Endodermal cell (in vitro differentiated cells): Measurements from ENCODE around the gene RAB25. TPM values are rescaled to one million over a fixed set of nuclear protein-coding genes. Genes with fewer than 3 reads are reported as not detected.

Experiments
- DNase-seq: peaks from one replicate; pipeline ENCODE4 v3.0.0-alpha.2; 2017
- H3K27ac ChIP-seq: 2 replicates; pipeline ENCODE4 v1.5.1; 2013; ENCODE audit warnings: mild to moderate bottlenecking, low read depth, low read length, moderate library complexity
- H3K27me3 ChIP-seq: 2 replicates; pipeline ENCODE4 v1.6.1; 2013; ENCODE audit warnings: mild to moderate bottlenecking, low read length, moderate library complexity; ENCODE audit not compliant: insufficient read depth, control insufficient read depth, poor library complexity, severe bottlenecking
- H3K36me3 ChIP-seq: 2 replicates; pipeline ENCODE4 v1.7.0; 2013; ENCODE audit warnings: mild to moderate bottlenecking, low read length, moderate library complexity; ENCODE audit not compliant: control insufficient read depth, insufficient read depth
- H3K4me1 ChIP-seq: one replicate; pipeline ENCODE4 v1.7.0; 2013; ENCODE audit warnings: low read length; ENCODE audit not compliant: control insufficient read depth, insufficient read depth
- H3K4me3 ChIP-seq: 2 replicates; pipeline ENCODE4 v1.5.1; 2013; ENCODE audit warnings: mild to moderate bottlenecking, low read length, moderate library complexity
- H3K9ac ChIP-seq: 2 replicates; pipeline ENCODE4 v1.6.1; 2013; ENCODE audit warnings: mild to moderate bottlenecking, low read length, moderate library complexity; ENCODE audit not compliant: poor library complexity, severe bottlenecking; ENCODE audit errors: extremely low read depth
- H3K9me3 ChIP-seq: 2 replicates; pipeline ENCODE4 v1.6.1; 2013; ENCODE audit warnings: mild to moderate bottlenecking, low read length, moderate library complexity; ENCODE audit not compliant: control insufficient read depth
- H3K27ac Mint-ChIP-seq: 2 replicates; pipeline ENCODE4 v1.8.0; 2020; ENCODE audit warnings: mixed read lengths
- H3K27me3 Mint-ChIP-seq: 2 replicates; pipeline ENCODE4 v1.8.0; 2021; ENCODE audit warnings: mild to moderate bottlenecking, mixed read lengths; ENCODE audit not compliant: insufficient read depth
- H3K36me3 Mint-ChIP-seq: 2 replicates; pipeline ENCODE4 v1.8.0; 2020; ENCODE audit warnings: low read depth, mixed read lengths
- H3K4me1 Mint-ChIP-seq: 2 replicates; pipeline ENCODE4 v1.8.0; 2020; ENCODE audit warnings: mixed read lengths
- H3K4me3 Mint-ChIP-seq: 2 replicates; pipeline ENCODE4 v1.8.0; 2020; ENCODE audit warnings: mild to moderate bottlenecking, moderate library complexity, mixed read lengths
- H3K9me3 Mint-ChIP-seq: 2 replicates; pipeline ENCODE4 v1.8.0; 2020; ENCODE audit warnings: mild to moderate bottlenecking, mixed read lengths
- WGBS, 2 experiments: methylation state at CpG; one replicate each; pipeline versions ENCODE4 v1.1.5 to v1.1.7; 2013; ENCODE audit warnings: missing lambda C conversion rate in 2 of 2, mixed read lengths in 1 of 2; ENCODE audit not compliant: insufficient coverage in 1 of 2, insufficient read length in 1 of 2; 5-methylcytosine and 5-hydroxymethylcytosine counted together
- total RNA-seq, 2 donors: library from RNA; stranded (reverse); fragmentation: NEBNext Ultra II Directional in 1 of 2; extraction: Animal tissue kit (Norgen Biotek cat#: 25700) in 1 of 2; gene quantifications; 2 replicates in 1 of 2; 3 replicates in 1 of 2; pipeline ENCODE4 v1.2.1, GENCODE V29; 2021
- TF ChIP-seq, protein P1 (sequence below): fragments of 200-600 bp; sonication (generic); conservative IDR thresholded peaks from 2 replicates; pipeline ENCODE4 v1.5.0; 2021; ENCODE audit warnings: antibody characterized with exemption, mild to moderate bottlenecking

RAB25 gene
- total RNA-seq, 2 donors from 2014 or later, result 82.0 to 84.4 TPM

DNA sequence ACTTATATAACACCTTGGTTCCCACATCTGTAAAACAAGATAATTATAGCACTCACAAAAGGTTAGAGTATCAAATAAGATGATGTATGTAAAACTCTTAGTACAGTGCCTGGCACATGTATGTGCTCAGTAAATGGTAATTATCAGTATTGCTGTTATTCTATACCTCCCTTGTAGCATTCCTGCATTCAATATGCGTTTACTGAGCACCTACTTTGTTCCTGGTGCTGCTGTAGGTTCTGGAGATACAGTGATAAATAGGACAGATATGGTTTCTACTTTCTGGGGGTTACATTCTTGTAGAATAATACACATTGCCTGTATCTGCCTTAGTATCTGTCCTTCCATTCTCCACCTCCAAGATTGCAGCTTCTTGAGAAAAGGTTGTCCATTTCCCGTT lies 39.0 kb upstream of the RAB25 start:
- Histone ChIP-seq H3K4me3 (no peak overlapping the region), H3K27ac (no peak overlapping the region), H3K27me3 (peaks cover 4% of the 10 kb centered on the region), H3K9ac (no peak overlapping the region), H3K9me3 (no peaks in the 10 kb centered on the region), H3K36me3 (peaks cover 16% of the 10 kb centered on the region), H3K4me1 (no peaks in the 10 kb centered on the region)
- 88 to 98% methylated on average over 1 to 2 of the region's 2 CpGs for WGBS, 2 experiments
- no peaks in the 10 kb centered on the region for H3K9me3 Mint-ChIP-seq
- no peak overlapping the region for H3K27ac Mint-ChIP-seq
- TF ChIP-seq, protein P1, sequence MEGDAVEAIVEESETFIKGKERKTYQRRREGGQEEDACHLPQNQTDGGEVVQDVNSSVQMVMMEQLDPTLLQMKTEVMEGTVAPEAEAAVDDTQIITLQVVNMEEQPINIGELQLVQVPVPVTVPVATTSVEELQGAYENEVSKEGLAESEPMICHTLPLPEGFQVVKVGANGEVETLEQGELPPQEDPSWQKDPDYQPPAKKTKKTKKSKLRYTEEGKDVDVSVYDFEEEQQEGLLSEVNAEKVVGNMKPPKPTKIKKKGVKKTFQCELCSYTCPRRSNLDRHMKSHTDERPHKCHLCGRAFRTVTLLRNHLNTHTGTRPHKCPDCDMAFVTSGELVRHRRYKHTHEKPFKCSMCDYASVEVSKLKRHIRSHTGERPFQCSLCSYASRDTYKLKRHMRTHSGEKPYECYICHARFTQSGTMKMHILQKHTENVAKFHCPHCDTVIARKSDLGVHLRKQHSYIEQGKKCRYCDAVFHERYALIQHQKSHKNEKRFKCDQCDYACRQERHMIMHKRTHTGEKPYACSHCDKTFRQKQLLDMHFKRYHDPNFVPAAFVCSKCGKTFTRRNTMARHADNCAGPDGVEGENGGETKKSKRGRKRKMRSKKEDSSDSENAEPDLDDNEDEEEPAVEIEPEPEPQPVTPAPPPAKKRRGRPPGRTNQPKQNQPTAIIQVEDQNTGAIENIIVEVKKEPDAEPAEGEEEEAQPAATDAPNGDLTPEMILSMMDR, result no peak
- no peak for DNase-seq
- H3K4me1 Mint-ChIP-seq, result peaks cover 12% of the 10 kb centered on the region
- H3K36me3 Mint-ChIP-seq, result peaks cover 29% of the 10 kb centered on the region
- peaks cover 14% of the 10 kb centered on the region for H3K27me3 Mint-ChIP-seq
- no peak overlapping the region for H3K4me3 Mint-ChIP-seq

DNA sequence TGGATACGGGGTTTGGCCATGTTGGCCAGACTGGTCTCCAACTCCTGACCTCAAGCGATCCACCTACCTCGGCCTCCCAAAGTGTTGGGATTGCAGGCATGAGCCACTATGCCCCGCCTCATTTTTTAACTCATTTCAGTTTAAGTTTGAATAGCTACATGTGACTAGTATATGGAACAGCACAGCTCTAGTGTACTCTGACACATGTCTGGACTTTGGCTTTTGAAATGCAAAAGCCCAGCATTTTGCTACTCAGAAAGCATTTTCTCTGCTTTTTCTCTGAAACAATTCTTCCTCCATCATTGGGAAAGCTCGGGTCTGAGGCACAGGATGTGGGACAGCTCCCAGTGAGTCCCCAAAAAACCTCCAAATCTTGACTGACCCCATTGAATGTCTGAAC lies 36.2 kb upstream of the RAB25 start:
- H3K27me3 Mint-ChIP-seq, result peaks cover 14% of the 10 kb centered on the region
- peaks cover 5% of the 10 kb centered on the region for H3K36me3 Mint-ChIP-seq
- H3K27ac Mint-ChIP-seq, result no peak overlapping the region
- Histone ChIP-seq H3K27ac (no peak overlapping the region), H3K9me3 (no peaks in the 10 kb centered on the region), H3K36me3 (no peaks in the 10 kb centered on the region), H3K4me1 (no peaks in the 10 kb centered on the region), H3K9ac (no peak overlapping the region), H3K27me3 (peaks cover 4% of the 10 kb centered on the region), H3K4me3 (no peak overlapping the region)
- H3K4me1 Mint-ChIP-seq, result peaks cover 10% of the 10 kb centered on the region
- TF ChIP-seq, protein P1, result no peak
- H3K9me3 Mint-ChIP-seq, result no peaks in the 10 kb centered on the region
- DNase-seq, result no peak
- H3K4me3 Mint-ChIP-seq, result no peak overlapping the region
- WGBS, 2 experiments, result 90 to 95% methylated on average over 5 of the region's 5 CpGs

GRCh38 chr1:156025876-156026275 lies 35.1 kb upstream of the RAB25 start:
- Histone ChIP-seq H3K4me1 (no peaks in the 10 kb centered on the region), H3K27ac (no peak overlapping the region), H3K9me3 (no peaks in the 10 kb centered on the region), H3K4me3 (no peak overlapping the region), H3K36me3 (no peaks in the 10 kb centered on the region), H3K9ac (no peak overlapping the region), H3K27me3 (peaks cover 4% of the 10 kb centered on the region)
- Mint-ChIP-seq H3K27me3 (peaks cover 14% of the 10 kb centered on the region), H3K4me1 (peaks cover 3% of the 10 kb centered on the region), H3K4me3 (no peak overlapping the region), H3K9me3 (no peaks in the 10 kb centered on the region), H3K36me3 (no peaks in the 10 kb centered on the region), H3K27ac (no peak overlapping the region)
- DNase-seq, result peak; percentile 91
- TF ChIP-seq, protein P1, result peak; percentile 87
- WGBS, 2 experiments, result 22 to 24% methylated on average over 9 of the region's 9 CpGs
